HCT116 (cell line): Measurements from ENCODE around the gene CD96. TPM values are rescaled to one million over a fixed set of nuclear protein-coding genes. Genes with fewer than 3 reads are reported as not detected.
A peak's percentile ranks its signal among the peaks of the same experiment; 100 is the strongest.

Experiments used
- ATAC-seq: fragments of 200-7000 bp; cut with Tn5 transposase; 2 replicates; pipeline ENCODE4 v1.9.1; 2020; ENCODE audit warnings: mild to moderate bottlenecking, moderate library complexity
- BruUV-seq: library from RNA; stranded (reverse); fragments of 400-500 nt; replicated peaks from 2 replicates; lab custom pipeline; 2021; lab: Mats Ljungman, UMichigan
- CTCF ChIA-PET: fragments of 300-600 bp; sonication (Branson Sonifier 250); formaldehyde crosslinking; loops from one replicate; lab custom pipeline; 2021; ENCODE audit warnings: antibody characterized with exemption; lab: Charles Lee
- POLR2A ChIA-PET: fragments of 300-600, 350-600 bp; sonication (Branson Sonifier 250); formaldehyde crosslinking; loops from one replicate; lab custom pipeline; 2021; ENCODE audit warnings: antibody characterized with exemption; lab: Charles Lee
- RAD21 ChIA-PET, 2 experiments: fragments of 300-600 bp; sonication (Branson Sonifier 250); formaldehyde crosslinking; loops; one replicate each; lab custom pipeline; 2023; ENCODE audit warnings: low total read pairs in 2 of 2; ENCODE audit not compliant: uncharacterized antibody in 2 of 2, unreplicated experiment in 2 of 2, low non-redundant PET in 1 of 2; lab: Charles Lee
- DNase-seq: peaks from one replicate; pipeline ENCODE4 v3.0.0-alpha.2; 2010; ENCODE audit warnings: low read depth, low spot score
- H2AFZ ChIP-seq: fragments of 200-600 bp; shearing (Covaris generic), sonication (generic); 2 replicates; pipeline ENCODE4 v1.6.1; 2017; ENCODE audit warnings: low read depth, mixed run types, mixed read lengths, antibody characterized with exemption, low read length; ENCODE audit not compliant: poor library complexity, severe bottlenecking
- H3K27ac ChIP-seq: 2 replicates; pipeline ENCODE4 v1.5.1; 2012; ENCODE audit warnings: low read depth, low read length
- H3K27me3 ChIP-seq: fragments of 200-600 bp; sonication (generic); 2 replicates; pipeline ENCODE4 v1.6.1; 2016; ENCODE audit warnings: mixed run types, low read length, mixed read lengths; ENCODE audit not compliant: insufficient read depth
- H3K36me3 ChIP-seq, 2 experiments: fragments of 200-500 bp in 1 of 2; fragments of 200-600 bp in 1 of 2; sonication (Bioruptor generic) in 1 of 2; sonication (generic) in 1 of 2; 2 replicates each; pipeline versions ENCODE4 v1.5.1 to v1.6.1; 2014 to 2016; ENCODE audit warnings: low read length in 2 of 2, inconsistent platforms in 1 of 2, mixed read lengths in 1 of 2, mixed run types in 1 of 2; ENCODE audit not compliant: insufficient read depth in 2 of 2, control insufficient read depth in 1 of 2
- H3K4me1 ChIP-seq, 2 experiments: fragments of 200-600 bp in 1 of 2; sonication (generic) in 1 of 2; 2 replicates each; pipeline versions ENCODE4 v1.5.1 to v1.6.1; 2012 to 2017; ENCODE audit warnings: low read length in 2 of 2, inconsistent platforms in 1 of 2, mild to moderate bottlenecking in 1 of 2, mixed read lengths in 1 of 2, mixed run types in 1 of 2, moderate library complexity in 1 of 2; ENCODE audit not compliant: insufficient read depth in 2 of 2, control insufficient read depth in 1 of 2
- H3K4me2 ChIP-seq: fragments of 200-600 bp; sonication (generic); 2 replicates; pipeline ENCODE4 v1.6.1; 2017; ENCODE audit warnings: mixed run types, low read length, mixed read lengths
- H3K4me3 ChIP-seq, 2 experiments: fragments of 200-600 bp in 1 of 2; sonication (generic) in 1 of 2; replicated peaks in 1 of 2; 2 replicates each; pipeline ENCODE4 v1.5.1; 2011 to 2016; ENCODE audit warnings: low read length in 2 of 2, control low read depth in 1 of 2, low read depth in 1 of 2, mild to moderate bottlenecking in 1 of 2, mixed read lengths in 1 of 2, mixed run types in 1 of 2
- H3K79me2 ChIP-seq: fragments of 200-600 bp; sonication (generic); 2 replicates; pipeline ENCODE4 v1.6.1; 2017; ENCODE audit warnings: mild to moderate bottlenecking, mixed run types, low read length, moderate library complexity, mixed read lengths; ENCODE audit not compliant: insufficient read depth
- H3K9ac ChIP-seq: fragments of 200-600 bp; sonication (generic); 2 replicates; pipeline ENCODE4 v1.6.1; 2016; ENCODE audit warnings: low read length, mixed read lengths
- H3K9me2 ChIP-seq: fragments of 200-600 bp; sonication (generic), shearing (Covaris generic); 2 replicates; pipeline ENCODE4 v1.6.1; 2017; ENCODE audit warnings: mixed run types, mild to moderate bottlenecking, moderate library complexity; ENCODE audit not compliant: insufficient read depth
- H3K9me3 ChIP-seq, 2 experiments: fragments of 200-500 bp in 1 of 2; fragments of 200-600 bp in 1 of 2; sonication (Bioruptor generic) in 1 of 2; sonication (generic) in 1 of 2; 2 replicates each; pipeline ENCODE4 v1.6.1; 2014 to 2017; ENCODE audit warnings: low read length in 2 of 2, mixed read lengths in 2 of 2, inconsistent platforms in 1 of 2, low read depth in 1 of 2, mild to moderate bottlenecking in 1 of 2, mixed run types in 1 of 2, moderate library complexity in 1 of 2; ENCODE audit not compliant: control insufficient read depth in 1 of 2, insufficient read depth in 1 of 2
- H4K20me1 ChIP-seq: fragments of 200-600 bp; sonication (generic), shearing (Covaris generic); 2 replicates; pipeline ENCODE4 v1.6.1; 2017; ENCODE audit warnings: mixed run types, mild to moderate bottlenecking, moderate library complexity; ENCODE audit not compliant: insufficient read depth
- CBX3 ChIP-seq: IDR thresholded peaks from 2 replicates; pipeline ENCODE4 v1.6.1; 2012; ENCODE audit warnings: low read depth
- EGR1 ChIP-seq: IDR thresholded peaks from 2 replicates; pipeline ENCODE4 v1.6.1; 2012; ENCODE audit warnings: low read depth
- EZH2 ChIP-seq: fragments of 200-600 bp; sonication (generic); IDR thresholded peaks from 2 replicates; pipeline ENCODE4 v1.6.1; 2017; ENCODE audit warnings: antibody characterized with exemption, mixed run types
- EZH2phosphoT487 ChIP-seq: fragments of 200-600 bp; IDR thresholded peaks from 2 replicates; pipeline ENCODE4 v1.6.1; 2018; ENCODE audit warnings: antibody characterized with exemption, borderline replicate concordance
- FOSL1 ChIP-seq: IDR thresholded peaks from 2 replicates; pipeline ENCODE4 v1.6.1; 2012; ENCODE audit warnings: low read depth
- POLR2AphosphoS5 ChIP-seq: IDR thresholded peaks from 2 replicates; pipeline ENCODE4 v1.6.1; 2011; ENCODE audit warnings: mild to moderate bottlenecking, low read depth, low read length, moderate library complexity
- RAD21 ChIP-seq: IDR thresholded peaks from 2 replicates; pipeline ENCODE4 v1.6.1; 2012; ENCODE audit warnings: low read depth, mild to moderate bottlenecking
- ZFX ChIP-seq: fragments of 450-650 bp; IDR thresholded peaks from 2 replicates; pipeline ENCODE4 v1.6.1; 2017
- intact Hi-C: fragments of 100-400 bp; cut with micrococcal nuclease; formaldehyde crosslinking; loops from 2 replicates; pipeline ENCODE4 v1.10.0; 2022
- total RNA-seq: library from RNA; stranded (reverse); gene quantifications from one replicate; pipeline ENCODE4 v1.2.1, GENCODE V29; 2021; ENCODE audit not compliant: unreplicated experiment
- TF ChIP-seq, protein P1 (sequence below): IDR thresholded peaks from 2 replicates; pipeline ENCODE4 v1.6.1; 2012

CD96 gene
- total RNA-seq, 1 experiment from 2014 or later, result 0.42 TPM

GRCh38 chr3:111607240-111607920 is 65.4 kb downstream of the CD96 start:
- no peak for TF ChIP-seq POLR2AphosphoS5
- no peak for TF ChIP-seq ZFX
- TF ChIP-seq, protein P1, sequence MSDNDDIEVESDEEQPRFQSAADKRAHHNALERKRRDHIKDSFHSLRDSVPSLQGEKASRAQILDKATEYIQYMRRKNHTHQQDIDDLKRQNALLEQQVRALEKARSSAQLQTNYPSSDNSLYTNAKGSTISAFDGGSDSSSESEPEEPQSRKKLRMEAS, result no peak
- no peak for TF ChIP-seq RAD21
- H3K9me2 ChIP-seq, result no peaks in the 10 kb centered on the region
- ChIA-PET POLR2A (no interaction called here), RAD21 (no interaction called here), CTCF (no interaction called here)
- no TSS peak for BruUV-seq
- intact Hi-C loops, result no loop called here
- peaks cover 6 to 72% of the 10 kb centered on the region in 2 experiments for H3K4me1 ChIP-seq
- H3K4me2 ChIP-seq, result peak overlapping the region; percentile 20; the same call in 1 of the 2 replicates
- H3K27ac ChIP-seq, result no peak overlapping the region
- H3K27me3 ChIP-seq, result no peaks in the 10 kb centered on the region
- ATAC-seq (no peak), DNase-seq (no peak)
- H3K9ac ChIP-seq, result no peak overlapping the region; the same call in 1 of the 2 replicates
- H3K79me2 ChIP-seq, result no peaks in the 10 kb centered on the region
- H2AFZ ChIP-seq, result peak overlapping the region; percentile 28
- H3K9me3 ChIP-seq, result no peaks in the 10 kb centered on the region
- no peak overlapping the region for H3K4me3 ChIP-seq
- no peaks in the 10 kb centered on the region for H4K20me1 ChIP-seq
- no peaks in the 10 kb centered on the region for H3K36me3 ChIP-seq

GRCh38 chr3:111608383-111608782 is 66.4 kb downstream of the CD96 start:
- H3K27me3 ChIP-seq, result no peaks in the 10 kb centered on the region
- H3K9me2 ChIP-seq, result no peaks in the 10 kb centered on the region
- no peak overlapping the region for H3K4me3 ChIP-seq
- TF ChIP-seq CBX3, result no peak
- no peak for TF ChIP-seq EZH2phosphoT487
- TF ChIP-seq EZH2, result no peak
- TF ChIP-seq FOSL1, result no peak
- TF ChIP-seq RAD21, result no peak
- no peak for TF ChIP-seq EGR1
- no peak overlapping the region for H3K27ac ChIP-seq
- no TSS peak for BruUV-seq
- H3K4me1 ChIP-seq, result peaks cover 6 to 76% of the 10 kb centered on the region in 2 experiments
- intact Hi-C loops, result no loop called here
- no peak overlapping the region for H3K4me2 ChIP-seq
- H3K9ac ChIP-seq, result no peak overlapping the region; the same call in 1 of the 2 replicates
- no peaks in the 10 kb centered on the region for H3K79me2 ChIP-seq
- ChIA-PET RAD21 (no interaction called here), POLR2A (no interaction called here), CTCF (no interaction called here)
- H3K36me3 ChIP-seq, result no peaks in the 10 kb centered on the region
- H2AFZ ChIP-seq, result peak overlapping the region; percentile 60
- H4K20me1 ChIP-seq, result no peaks in the 10 kb centered on the region
- ATAC-seq (no peak), DNase-seq (no peak)
- H3K9me3 ChIP-seq, result no peaks in the 10 kb centered on the region
